HL-60 (cell line): Measurements from ENCODE around the gene WDR64.

ENCODE experiments used
- DNase-seq, 2 experiments: peaks; one replicate each; pipeline ENCODE4 v3.0.0-alpha.2; 2010 to 2020; ENCODE audit warnings: low read depth in 1 of 2, low spot score in 1 of 2
- H3K27ac ChIP-seq: fragments of 250-450 bp; sonication (Bioruptor Pico); replicated peaks from 2 replicates; pipeline ENCODE4 v1.5.1; 2020; ENCODE audit warnings: mild to moderate bottlenecking, moderate library complexity
- H3K27me3 ChIP-seq: fragments of 250-450 bp; sonication (Bioruptor Pico); 2 replicates; pipeline ENCODE4 v1.5.1; 2021; ENCODE audit warnings: mild to moderate bottlenecking, moderate library complexity; ENCODE audit not compliant: insufficient read depth, poor library complexity, severe bottlenecking
- H3K4me3 ChIP-seq: replicated peaks from 2 replicates; pipeline ENCODE4 v1.5.1; 2011; ENCODE audit warnings: mild to moderate bottlenecking, control low read depth, low read length; ENCODE audit not compliant: insufficient read depth
- CTCF ChIP-seq: IDR thresholded peaks from one replicate; pipeline ENCODE4 v1.5.1; 2011; ENCODE audit warnings: low read length, control low read depth, inconsistent platforms; ENCODE audit not compliant: insufficient read depth
- GABPA ChIP-seq: IDR thresholded peaks from 2 replicates; pipeline ENCODE4 v1.6.1; 2012; ENCODE audit warnings: low read depth
- POLR2AphosphoS5 ChIP-seq: IDR thresholded peaks from 2 replicates; pipeline ENCODE4 v1.6.1; 2012; ENCODE audit warnings: low read depth
- REST ChIP-seq: IDR thresholded peaks from 2 replicates; pipeline ENCODE4 v1.6.1; 2012; ENCODE audit warnings: low read depth; ENCODE audit not compliant: insufficient replicate concordance
- SPI1 ChIP-seq: IDR thresholded peaks from 2 replicates; pipeline ENCODE4 v1.6.1; 2012; ENCODE audit warnings: low read depth, mild to moderate bottlenecking, borderline replicate concordance

Gene WDR64

GRCh38 chr1:241722947-241723346, 70.9 kb downstream of the WDR64 start:
- DNase-seq = no peak
- H3K27ac ChIP-seq = no peak overlapping the region
- no peak overlapping the region for H3K4me3 ChIP-seq
- peaks cover 5% of the 10 kb centered on the region for H3K27me3 ChIP-seq
- TF ChIP-seq POLR2AphosphoS5 (no peak), REST (no peak), CTCF (no peak), SPI1 (no peak), GABPA (no peak)

- peaks cover 5% of the 10 kb centered on the region for H3K27me3 ChIP-seq
- H3K4me3 ChIP-seq = no peak overlapping the region
- H3K27ac ChIP-seq = no peak overlapping the region
- no peak for DNase-seq
- TF ChIP-seq GABPA (no peak), POLR2AphosphoS5 (no peak), CTCF (no peak), REST (no peak), SPI1 (no peak)
Observed at GRCh38 chr1:241724741-241725356, 72.8 kb downstream of the WDR64 start.

- H3K27me3 ChIP-seq = peaks cover 4% of the 10 kb centered on the region
Observed at GRCh38 chr1:241730031-241730430, 78.0 kb downstream of the WDR64 start.

More at GRCh38 chr1:241730031-241730430, 78.0 kb downstream of the WDR64 start:
- no peak for DNase-seq
- H3K4me3 ChIP-seq = no peak overlapping the region
- TF ChIP-seq POLR2AphosphoS5 (no peak), REST (peak; percentile 76)
- H3K27ac ChIP-seq = no peak overlapping the region
